K562 treated with DMSO at 1 percent for 48 hours (cell line): Measurements from ENCODE around the gene LAYN. TPM values are rescaled to one million over a fixed set of nuclear protein-coding genes. Genes with fewer than 3 reads are reported as not detected.

Experiments
- total RNA-seq: library from RNA; unstranded; fragments of 300-600 nt; gene quantifications from 2 replicates; pipeline ENCODE4 v1.2.3, GENCODE V29; 2022; ENCODE audit warnings: low replicate concordance; ENCODE audit errors: extremely low read depth

Gene LAYN, protein sequence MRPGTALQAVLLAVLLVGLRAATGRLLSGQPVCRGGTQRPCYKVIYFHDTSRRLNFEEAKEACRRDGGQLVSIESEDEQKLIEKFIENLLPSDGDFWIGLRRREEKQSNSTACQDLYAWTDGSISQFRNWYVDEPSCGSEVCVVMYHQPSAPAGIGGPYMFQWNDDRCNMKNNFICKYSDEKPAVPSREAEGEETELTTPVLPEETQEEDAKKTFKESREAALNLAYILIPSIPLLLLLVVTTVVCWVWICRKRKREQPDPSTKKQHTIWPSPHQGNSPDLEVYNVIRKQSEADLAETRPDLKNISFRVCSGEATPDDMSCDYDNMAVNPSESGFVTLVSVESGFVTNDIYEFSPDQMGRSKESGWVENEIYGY
- total RNA-seq: not detected in 2 replicates

GRCh38 chr11:111540114-111540936 lies at the start of gene LAYN:
TSS of gene LAYN (plus strand) at chr11:111540720. CDS start at chr11:111540844, 124 bp downstream.

DNA sequence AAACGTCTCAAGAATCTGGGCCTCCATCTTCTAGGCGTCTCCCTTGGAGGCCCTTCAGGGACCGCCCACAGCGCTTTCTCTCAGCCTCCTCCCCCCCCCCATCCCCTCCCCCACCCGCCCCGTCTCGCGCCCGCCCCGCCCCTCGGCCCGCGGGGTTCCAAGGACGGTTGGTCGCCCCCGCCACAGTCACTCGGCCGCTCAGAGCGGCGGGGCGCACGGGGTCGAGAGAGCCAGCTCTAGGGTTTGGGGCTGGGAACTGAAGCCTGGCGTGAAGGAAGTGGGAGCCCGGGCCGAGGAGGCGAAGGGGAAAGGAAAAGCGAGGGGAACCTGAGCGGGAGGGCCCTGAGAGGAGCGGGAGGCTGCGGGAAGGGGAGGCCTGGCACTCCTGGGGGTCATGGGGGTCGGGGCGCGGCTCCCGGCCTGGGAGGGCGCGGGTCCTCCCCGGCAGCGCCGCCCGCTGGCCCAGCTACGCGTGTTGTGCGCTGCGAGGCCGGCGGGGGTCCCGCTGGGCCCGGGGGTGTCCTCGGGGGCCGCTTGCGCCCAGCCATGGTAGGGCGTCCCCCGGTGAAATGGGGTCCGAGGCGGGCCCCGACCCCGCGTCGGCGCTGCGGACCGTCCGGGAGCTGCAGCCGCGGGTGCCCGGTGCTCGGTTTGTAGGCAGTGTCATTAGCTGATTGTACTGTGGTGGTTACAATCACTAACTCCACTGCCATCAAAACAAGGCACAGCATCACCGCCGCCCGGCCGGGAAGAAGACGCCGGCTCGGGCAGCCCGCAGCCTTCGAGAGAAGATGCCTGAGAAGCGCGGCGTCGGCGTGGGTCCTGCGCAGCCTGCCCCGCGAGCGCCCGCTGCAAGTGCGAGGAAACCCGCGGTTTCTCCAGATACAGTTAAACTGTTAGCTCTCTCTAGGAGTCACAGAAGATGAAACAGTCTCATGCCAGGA lies 28.0 kb upstream of the LAYN start, which contains the start of gene BTG4:
Gene BTG4, minus strand, starts transcription at position 91 of the 944 bp plus-strand sequence. CDS start 13,610 bp downstream, outside the sequence.

DNA sequence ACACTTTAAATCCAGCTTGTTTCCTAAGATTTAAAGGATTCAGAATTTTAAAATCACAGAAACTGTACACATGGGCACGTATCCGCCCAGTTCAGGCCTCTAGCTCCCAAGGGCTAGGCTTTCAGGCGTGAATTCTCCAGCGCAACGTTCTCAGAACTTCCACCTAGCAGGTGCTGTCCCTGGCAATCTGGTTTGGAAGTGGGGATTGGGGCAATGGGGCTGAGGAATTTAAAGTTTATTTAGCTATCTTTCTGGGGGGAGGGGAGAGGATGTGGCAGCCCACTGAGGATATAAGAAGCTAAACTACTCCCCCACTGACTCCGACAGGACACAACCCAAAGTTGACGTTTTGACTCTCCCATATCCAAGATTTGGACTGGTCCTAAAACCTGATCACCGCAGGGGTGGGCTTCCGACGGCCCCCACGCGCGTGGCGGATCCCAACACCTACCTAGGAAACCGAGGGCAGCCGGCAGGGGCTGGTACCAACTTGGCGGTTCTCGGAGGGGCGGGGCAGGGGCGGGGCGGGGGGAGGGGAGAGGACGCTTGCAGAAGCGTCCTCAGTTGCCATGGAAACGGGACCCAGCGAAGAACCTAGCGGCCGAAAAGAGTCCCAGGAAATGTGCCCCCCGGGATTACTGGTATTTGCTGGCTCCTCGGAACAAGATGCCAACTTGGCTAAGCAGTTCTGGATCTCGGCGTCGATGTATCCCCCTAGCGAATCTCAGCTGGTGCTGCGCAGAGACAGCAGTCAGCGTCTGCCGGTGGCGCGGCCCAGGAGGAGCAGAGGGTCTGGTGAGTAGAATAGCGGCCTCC lies 26.1 kb upstream of the LAYN start, which contains the start of gene HOATZ:
Gene HOATZ, plus strand, starts transcription at position 563 of the 816 bp plus-strand sequence. Its CDS starts 7 bp downstream, at position 570.

DNA sequence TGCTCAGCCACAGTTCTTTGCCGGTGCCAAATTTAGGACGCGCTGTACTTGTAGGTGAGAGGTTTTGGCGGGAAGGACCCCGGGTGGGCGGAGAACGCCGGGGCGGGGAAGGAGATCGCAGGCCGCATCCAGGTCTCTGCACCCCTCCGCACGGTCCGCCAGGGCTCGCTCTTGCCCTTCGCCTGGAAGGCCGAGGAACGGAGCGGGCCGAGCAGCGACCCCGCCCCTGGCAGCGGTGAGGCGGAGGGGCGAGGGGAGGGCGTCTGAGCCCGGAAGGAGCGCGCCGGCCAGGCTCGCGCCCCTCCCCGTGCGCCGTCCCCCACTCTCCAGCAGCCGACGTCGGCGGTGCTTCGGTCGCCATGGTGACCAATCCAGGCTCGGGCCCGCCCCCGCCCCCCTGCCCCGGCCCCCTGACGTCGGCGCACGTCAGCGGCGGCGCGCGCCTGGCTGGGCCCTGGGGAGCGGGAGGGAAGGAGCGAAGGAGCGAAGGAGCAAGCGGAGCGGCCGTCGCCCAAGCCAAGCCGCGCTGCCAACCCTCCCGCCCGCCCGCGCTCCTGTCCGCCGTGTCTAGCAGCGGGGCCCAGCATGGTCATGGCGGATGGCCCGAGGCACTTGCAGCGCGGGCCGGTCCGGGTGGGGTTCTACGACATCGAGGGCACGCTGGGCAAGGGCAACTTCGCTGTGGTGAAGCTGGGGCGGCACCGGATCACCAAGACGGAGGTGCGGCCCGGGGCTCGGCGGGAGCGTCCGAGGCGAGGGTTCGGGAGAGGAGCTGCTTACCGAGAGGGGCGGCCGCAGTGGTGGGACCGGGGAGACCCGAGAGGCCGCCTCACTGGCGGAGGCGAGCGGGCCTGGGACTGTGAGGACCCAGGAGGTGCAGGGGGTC lies 61.7 kb downstream of the LAYN start, which contains the start of gene SIK2:
Gene SIK2, plus strand, starts transcription at position 471 of the 886 bp plus-strand sequence. Its CDS starts 115 bp downstream, at position 586.

Other genes with a start within 250 kb of the LAYN start
- not detected in 2 replicates for gene POU2AF3, start 242.2 kb upstream of the LAYN start, total RNA-seq
- gene POU2AF1, start 161.4 kb upstream of the LAYN start, total RNA-seq: not detected in 2 replicates
- gene BTG4, start 28.3 kb upstream of the LAYN start, total RNA-seq: not detected in 2 replicates
- gene HOATZ, start 25.9 kb upstream of the LAYN start, total RNA-seq: not detected in 2 replicates
- gene SIK2, start 61.7 kb downstream of the LAYN start, total RNA-seq: not detected in 2 replicates
- gene PPP2R1B, start 225.7 kb downstream of the LAYN start, total RNA-seq: not detected in 2 replicates